Caco-2 (cell line): ENCODE data around the gene PMF1. TPM values are rescaled to one million over a fixed set of nuclear protein-coding genes. Genes with fewer than 3 reads are reported as not detected.
A peak's percentile ranks its signal among the peaks of the same experiment; 100 is the strongest.

Source experiments
- BruUV-seq: library from RNA; stranded (reverse); fragments of 400-500 nt; replicated peaks from 2 replicates; lab custom pipeline; 2021; lab: Mats Ljungman, UMichigan
- CTCF ChIA-PET: fragments of 300-600 bp; sonication (Branson Sonifier 250); formaldehyde crosslinking; loops from one replicate; lab custom pipeline; 2022; ENCODE audit warnings: antibody characterized with exemption; lab: Charles Lee
- POLR2A ChIA-PET: fragments of 300-600 bp; sonication (Branson Sonifier 250); formaldehyde crosslinking; loops from one replicate; lab custom pipeline; 2022; ENCODE audit warnings: antibody characterized with exemption; lab: Charles Lee
- DNase-seq, 2 experiments: peaks; one replicate each; pipeline versions ENCODE4 v3.0.0 to v3.0.0-alpha.2; 2020 to 2022
- H3K27me3 ChIP-seq: replicated peaks from 2 replicates; pipeline ENCODE4 v1.6.0; 2011; ENCODE audit warnings: low read length; ENCODE audit not compliant: control insufficient read depth, insufficient read depth
- H3K36me3 ChIP-seq: 2 replicates; pipeline ENCODE4 v1.5.1; 2011; ENCODE audit warnings: low read length; ENCODE audit not compliant: control insufficient read depth, insufficient read depth
- H3K4me1 ChIP-seq: fragments of 250-450 bp; sonication (Bioruptor Pico); 2 replicates; pipeline ENCODE4 v1.5.1; 2020; ENCODE audit warnings: mild to moderate bottlenecking
- H3K4me3 ChIP-seq: 2 replicates; pipeline ENCODE4 v1.5.1; 2011; ENCODE audit warnings: low read depth, mild to moderate bottlenecking, control low read depth, low read length
- H3K9me3 ChIP-seq: fragments of 250-450 bp; sonication (Bioruptor Pico); 2 replicates; pipeline ENCODE4 v1.5.1; 2020; ENCODE audit warnings: mild to moderate bottlenecking, moderate library complexity
- H3K27ac Mint-ChIP-seq: one replicate; pipeline ENCODE4 v1.8.0; 2022; ENCODE audit warnings: mixed read lengths; ENCODE audit not compliant: unreplicated experiment
- H3K27me3 Mint-ChIP-seq: one replicate; pipeline ENCODE4 v1.8.0; 2022; ENCODE audit warnings: mixed read lengths; ENCODE audit not compliant: insufficient read depth, unreplicated experiment
- H3K36me3 Mint-ChIP-seq: one replicate; pipeline ENCODE4 v1.8.0; 2022; ENCODE audit warnings: mild to moderate bottlenecking, mixed read lengths; ENCODE audit not compliant: insufficient read depth, unreplicated experiment
- H3K4me1 Mint-ChIP-seq: one replicate; pipeline ENCODE4 v1.8.0; 2022; ENCODE audit warnings: low read depth, mixed read lengths; ENCODE audit not compliant: unreplicated experiment
- H3K4me3 Mint-ChIP-seq: one replicate; pipeline ENCODE4 v1.8.0; 2022; ENCODE audit warnings: mild to moderate bottlenecking, moderate library complexity, mixed read lengths; ENCODE audit not compliant: unreplicated experiment
- H3K9me3 Mint-ChIP-seq: one replicate; pipeline ENCODE4 v1.8.0; 2022; ENCODE audit warnings: mixed read lengths; ENCODE audit not compliant: unreplicated experiment
- intact Hi-C: fragments of 100-400 bp; cut with micrococcal nuclease; formaldehyde crosslinking; loops from one replicate; pipeline ENCODE4 v1.10.0; 2022; ENCODE audit not compliant: unreplicated experiment
- total RNA-seq: library from RNA; stranded (reverse); gene quantifications from 2 replicates; pipeline ENCODE4 v1.2.3, GENCODE V29; 2022
- TF ChIP-seq, protein P1 (sequence below), 2 experiments: fragments of 200-600 bp in 1 of 2; IDR thresholded peaks; 1 replicate in 1 of 2; 2 replicates in 1 of 2; pipeline versions ENCODE4 v1.5.1 to v1.8.0; 2011 to 2022; ENCODE audit warnings: antibody characterized with exemption in 1 of 2, control low read depth in 1 of 2, inconsistent platforms in 1 of 2, low read depth in 1 of 2, low read length in 1 of 2, mild to moderate bottlenecking in 1 of 2, moderate library complexity in 1 of 2; ENCODE audit not compliant: insufficient read depth in 1 of 2, severe bottlenecking in 1 of 2, unreplicated experiment in 1 of 2

PMF1 gene
- total RNA-seq, 1 experiment from 2014 or later, result 90.2 TPM

DNA sequence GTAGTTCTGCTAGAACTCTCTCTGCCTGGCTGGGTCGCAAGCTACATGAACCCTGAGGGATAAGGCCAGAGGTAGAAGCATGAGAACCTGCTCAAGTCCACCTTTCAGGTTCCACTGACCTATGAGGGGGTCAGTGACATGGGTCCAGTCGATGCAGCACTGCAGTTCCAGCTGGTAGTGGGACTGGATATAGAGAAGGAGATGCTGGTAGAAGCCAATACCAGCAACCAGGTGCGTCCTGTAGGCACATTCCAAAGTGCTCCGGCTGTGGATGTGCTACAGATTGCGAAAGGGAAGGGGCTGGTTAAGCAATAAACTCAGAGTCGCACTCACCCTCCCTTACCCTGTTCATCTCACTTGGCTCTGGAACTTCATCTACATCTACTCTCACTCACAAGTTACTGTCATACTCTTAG lies 64.2 kb downstream of the PMF1 start:
- Mint-ChIP-seq H3K27ac (no peak overlapping the region), H3K9me3 (no peaks in the 10 kb centered on the region), H3K27me3 (no peaks in the 10 kb centered on the region), H3K36me3 (peaks cover 70% of the 10 kb centered on the region), H3K4me3 (no peak overlapping the region), H3K4me1 (peaks cover 12% of the 10 kb centered on the region)
- TF ChIP-seq, protein P1, sequence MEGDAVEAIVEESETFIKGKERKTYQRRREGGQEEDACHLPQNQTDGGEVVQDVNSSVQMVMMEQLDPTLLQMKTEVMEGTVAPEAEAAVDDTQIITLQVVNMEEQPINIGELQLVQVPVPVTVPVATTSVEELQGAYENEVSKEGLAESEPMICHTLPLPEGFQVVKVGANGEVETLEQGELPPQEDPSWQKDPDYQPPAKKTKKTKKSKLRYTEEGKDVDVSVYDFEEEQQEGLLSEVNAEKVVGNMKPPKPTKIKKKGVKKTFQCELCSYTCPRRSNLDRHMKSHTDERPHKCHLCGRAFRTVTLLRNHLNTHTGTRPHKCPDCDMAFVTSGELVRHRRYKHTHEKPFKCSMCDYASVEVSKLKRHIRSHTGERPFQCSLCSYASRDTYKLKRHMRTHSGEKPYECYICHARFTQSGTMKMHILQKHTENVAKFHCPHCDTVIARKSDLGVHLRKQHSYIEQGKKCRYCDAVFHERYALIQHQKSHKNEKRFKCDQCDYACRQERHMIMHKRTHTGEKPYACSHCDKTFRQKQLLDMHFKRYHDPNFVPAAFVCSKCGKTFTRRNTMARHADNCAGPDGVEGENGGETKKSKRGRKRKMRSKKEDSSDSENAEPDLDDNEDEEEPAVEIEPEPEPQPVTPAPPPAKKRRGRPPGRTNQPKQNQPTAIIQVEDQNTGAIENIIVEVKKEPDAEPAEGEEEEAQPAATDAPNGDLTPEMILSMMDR (IDR thresholded peaks at IDR 0.05; ENCODE audit: insufficient read depth in 1 of 2, low read depth in 1 of 2, low read length in 1 of 2, severe bottlenecking in 1 of 2, unreplicated experiment in 1 of 2), result no peak
- H3K36me3 ChIP-seq, result peaks cover 15% of the 10 kb centered on the region
- ChIA-PET CTCF (no interaction called here), POLR2A (no interaction called here)
- BruUV-seq, result no TSS peak
- H3K4me1 ChIP-seq, result peaks cover 10% of the 10 kb centered on the region
- DNase-seq, result peak; percentile 59 to 60
- no peak overlapping the region for H3K4me3 ChIP-seq
- no peaks in the 10 kb centered on the region for H3K9me3 ChIP-seq
- no peaks in the 10 kb centered on the region for H3K27me3 ChIP-seq
- intact Hi-C loops, result no loop called here

DNA sequence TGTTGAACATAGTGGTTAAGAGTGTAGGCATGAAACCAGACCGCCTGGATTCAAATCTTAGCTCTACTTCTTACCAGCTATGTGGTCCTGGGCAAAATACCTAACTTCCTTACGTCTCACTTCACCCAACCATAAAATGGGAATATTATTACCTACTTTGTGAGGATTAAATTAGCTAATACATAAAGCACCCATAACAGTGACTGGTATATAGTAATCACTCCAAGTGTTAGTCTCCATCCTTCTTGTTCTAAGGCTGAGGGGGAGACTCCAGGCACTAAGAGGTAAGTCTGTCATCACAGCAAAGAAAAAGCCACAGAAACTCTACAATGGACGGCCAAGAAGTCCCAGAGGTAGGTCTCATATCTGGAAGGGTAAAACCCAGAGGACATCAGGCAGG lies 67.0 kb downstream of the PMF1 start:
- intact Hi-C loops, result no loop called here
- Mint-ChIP-seq H3K27me3 (no peaks in the 10 kb centered on the region), H3K4me1 (peaks cover 24% of the 10 kb centered on the region), H3K36me3 (peaks cover 59% of the 10 kb centered on the region), H3K27ac (no peak overlapping the region), H3K9me3 (no peaks in the 10 kb centered on the region), H3K4me3 (no peak overlapping the region)
- H3K27me3 ChIP-seq, result no peaks in the 10 kb centered on the region
- no peaks in the 10 kb centered on the region for H3K9me3 ChIP-seq
- no peak overlapping the region for H3K4me3 ChIP-seq
- peaks cover 21% of the 10 kb centered on the region for H3K4me1 ChIP-seq
- TF ChIP-seq, protein P1 (IDR thresholded peaks at IDR 0.05; ENCODE audit: insufficient read depth in 1 of 2, low read depth in 1 of 2, low read length in 1 of 2, severe bottlenecking in 1 of 2, unreplicated experiment in 1 of 2), result no peak
- no peak for DNase-seq
- H3K36me3 ChIP-seq, result peaks cover 9% of the 10 kb centered on the region
- POLR2A ChIA-PET, result interaction anchor here (0.5 kb wide), 1 partner anchor 114 kb away, joined by 3 read pairs; no protein-coding TSS in a partner anchor
- BruUV-seq, result no TSS peak
- CTCF ChIA-PET, result no interaction called here

DNA sequence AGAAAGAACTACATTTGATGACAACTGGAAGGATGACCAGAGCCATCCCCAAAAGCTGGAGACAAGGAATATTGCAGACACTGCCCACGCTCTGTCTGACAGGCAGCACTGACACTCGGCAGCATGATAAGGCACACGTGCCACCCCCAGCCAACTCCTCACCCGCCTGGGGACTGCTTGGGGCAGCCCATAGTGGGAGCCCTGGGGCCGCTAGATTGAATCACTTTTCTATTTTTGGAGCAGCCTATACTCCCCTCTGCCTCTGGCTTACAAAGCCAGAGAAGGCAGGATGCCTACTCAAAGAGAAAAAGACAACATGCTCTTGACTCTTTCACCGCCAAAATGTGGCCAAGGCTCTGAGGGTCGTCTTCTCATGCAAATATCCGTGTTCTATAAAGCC lies 68.5 kb downstream of the PMF1 start:
- BruUV-seq, result no TSS peak
- Histone ChIP-seq H3K4me1 (peaks cover 24% of the 10 kb centered on the region), H3K4me3 (peak overlapping the region; percentile 78), H3K9me3 (no peaks in the 10 kb centered on the region), H3K36me3 (peaks cover 9% of the 10 kb centered on the region), H3K27me3 (no peaks in the 10 kb centered on the region)
- ChIA-PET CTCF (interaction anchor here (0.6 to 3.7 kb wide), 2 partner anchors 38 to 56 kb away, joined by 5 to 22 read pairs; no protein-coding TSS in a partner anchor), POLR2A (interaction anchor here (0.6 to 1.0 kb wide), 2 partner anchors 63 to 68 kb away, joined by 3 read pairs; partner anchors contain the start of gene PMF1)
- peak overlapping the region; percentile 61 for H3K27ac Mint-ChIP-seq
- no peak for DNase-seq
- peak overlapping the region; percentile 78 for H3K4me3 Mint-ChIP-seq
- H3K27me3 Mint-ChIP-seq, result no peaks in the 10 kb centered on the region
- peaks cover 45% of the 10 kb centered on the region for H3K36me3 Mint-ChIP-seq
- intact Hi-C loops, result no loop called here
- no peaks in the 10 kb centered on the region for H3K9me3 Mint-ChIP-seq
- TF ChIP-seq, protein P1 (IDR thresholded peaks at IDR 0.05; ENCODE audit: insufficient read depth in 1 of 2, low read depth in 1 of 2, low read length in 1 of 2, severe bottlenecking in 1 of 2, unreplicated experiment in 1 of 2), result no peak
- H3K4me1 Mint-ChIP-seq, result peaks cover 24% of the 10 kb centered on the region
